Right lobe of liver (tissue), 6 donors: Measurements from ENCODE around the gene FADS6. TPM values are rescaled to one million over a fixed set of nuclear protein-coding genes. Genes with fewer than 3 reads are reported as not detected.
"Not testable (repeated sequence)": the region's sequence is repeated elsewhere in the genome, so short reads cannot be mapped to it uniquely, and the experiment has no call there.

Experiments
- ATAC-seq, 4 donors: fragments of 200-7000 bp; cut with Tn5 transposase; one replicate each; pipeline ENCODE4 v1.9.1; 2020; ENCODE audit warnings: mild to moderate bottlenecking in 4 of 4, moderate library complexity in 4 of 4
- DNase-seq, 3 donors: peaks; one replicate each; pipeline ENCODE4 v3.0.0-alpha.2; 2020
- H3K27ac ChIP-seq, 3 donors: fragments of 200-600 bp; one replicate each; pipeline ENCODE4 v1.8.0; 2022
- H3K27me3 ChIP-seq, 2 donors: fragments of 200-600 bp; one replicate each; pipeline ENCODE4 v1.8.0; 2022
- H3K36me3 ChIP-seq, 4 donors: fragments of 200-600 bp; sonication (generic) in 1 of 4; one replicate each; pipeline versions ENCODE4 v1.5.1 to v1.8.0; 2017 to 2022; ENCODE audit warnings: control low read depth in 1 of 4
- H3K4me1 ChIP-seq, 4 donors: fragments of 200-600 bp; sonication (generic) in 1 of 4; one replicate each; pipeline versions ENCODE4 v1.5.1 to v1.8.0; 2017 to 2022; ENCODE audit warnings: control low read depth in 1 of 4
- H3K4me3 ChIP-seq, 3 donors: fragments of 200-600 bp; one replicate each; pipeline ENCODE4 v1.8.0; 2022
- H3K9me3 ChIP-seq, 4 donors: fragments of 200-600 bp; sonication (generic) in 1 of 4; one replicate each; pipeline versions ENCODE4 v1.5.1 to v1.8.0; 2017 to 2022; ENCODE audit warnings: control low read depth in 1 of 4
- POLR2A ChIP-seq: fragments of 450-650 bp; IDR thresholded peaks from one replicate; pipeline ENCODE4 v1.6.1; 2017; ENCODE audit warnings: antibody characterized with exemption, mild to moderate bottlenecking
- WGBS: methylation state at CpG from one replicate; pipeline ENCODE4 v1.1.6; 2018; ENCODE audit warnings: low coverage, low lambda C conversion rate; ENCODE audit not compliant: insufficient coverage; ENCODE audit errors: missing lambda C conversion rate; 5-methylcytosine and 5-hydroxymethylcytosine counted together
- intact Hi-C, 2 donors: fragments of 100-400 bp; cut with DNase I; formaldehyde crosslinking; loops; one replicate each; pipeline versions ENCODE4 v1.11.2 to v1.14.1; 2022
- total RNA-seq, 6 experiments: library from RNA; depleted of rRNA in 2 of 6; stranded (reverse); fragments of >200 nt in 2 of 6; fragmentation: NEBNext Ultra II Directional in 3 of 6; extraction: Animal tissue kit (Norgen Biotek cat#: 25700) in 3 of 6; gene quantifications; one replicate each; pipeline versions ENCODE4 v1.1.0 to v1.2.4, GENCODE V29; 2016 to 2023
- TF ChIP-seq, protein P1 (sequence below), 4 donors: fragments of 200-600 bp in 3 of 4; fragments of 450-650 bp in 1 of 4; IDR thresholded peaks; one replicate each; pipeline versions ENCODE4 v1.5.1 to v1.8.0; 2016 to 2022; ENCODE audit warnings: antibody characterized with exemption in 4 of 4, mild to moderate bottlenecking in 2 of 4
- donor health status: DM: no; HTN: yes; CAD: no.
- donor health status: DM: no; HTN: no; CAD: no.
- donor health status: DM: no; HTN: no; CAD: no.
- donor health status: DM: no; HTN: yes; CAD: no.
- donor health status: DM: no; HTN: yes; CAD: no.

Gene FADS6
- total RNA-seq, 6 experiments from 2014 or later, result 2.1 to 6.1 (median 3.7) TPM

- H3K27ac ChIP-seq, result no peak overlapping the region
- H3K36me3 ChIP-seq, result no peaks in the 10 kb centered on the region
- WGBS, result no CpG with 5 or more reads among the region's 34 CpGs
- no peak overlapping the region for H3K4me3 ChIP-seq
- no peaks in the 10 kb centered on the region for H3K9me3 ChIP-seq
- no peak for TF ChIP-seq POLR2A
- TF ChIP-seq, protein P1, sequence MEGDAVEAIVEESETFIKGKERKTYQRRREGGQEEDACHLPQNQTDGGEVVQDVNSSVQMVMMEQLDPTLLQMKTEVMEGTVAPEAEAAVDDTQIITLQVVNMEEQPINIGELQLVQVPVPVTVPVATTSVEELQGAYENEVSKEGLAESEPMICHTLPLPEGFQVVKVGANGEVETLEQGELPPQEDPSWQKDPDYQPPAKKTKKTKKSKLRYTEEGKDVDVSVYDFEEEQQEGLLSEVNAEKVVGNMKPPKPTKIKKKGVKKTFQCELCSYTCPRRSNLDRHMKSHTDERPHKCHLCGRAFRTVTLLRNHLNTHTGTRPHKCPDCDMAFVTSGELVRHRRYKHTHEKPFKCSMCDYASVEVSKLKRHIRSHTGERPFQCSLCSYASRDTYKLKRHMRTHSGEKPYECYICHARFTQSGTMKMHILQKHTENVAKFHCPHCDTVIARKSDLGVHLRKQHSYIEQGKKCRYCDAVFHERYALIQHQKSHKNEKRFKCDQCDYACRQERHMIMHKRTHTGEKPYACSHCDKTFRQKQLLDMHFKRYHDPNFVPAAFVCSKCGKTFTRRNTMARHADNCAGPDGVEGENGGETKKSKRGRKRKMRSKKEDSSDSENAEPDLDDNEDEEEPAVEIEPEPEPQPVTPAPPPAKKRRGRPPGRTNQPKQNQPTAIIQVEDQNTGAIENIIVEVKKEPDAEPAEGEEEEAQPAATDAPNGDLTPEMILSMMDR (IDR thresholded peaks at IDR 0.05), result no peak
- DNase-seq, result no peak
- no peaks in the 10 kb centered on the region for H3K4me1 ChIP-seq
- no peak for ATAC-seq
- intact Hi-C loops, result no loop called here
- no peaks in the 10 kb centered on the region for H3K27me3 ChIP-seq
Observed at GRCh38 chr17:74907012-74907411, 13.6 kb upstream of the FADS6 start.

DNA sequence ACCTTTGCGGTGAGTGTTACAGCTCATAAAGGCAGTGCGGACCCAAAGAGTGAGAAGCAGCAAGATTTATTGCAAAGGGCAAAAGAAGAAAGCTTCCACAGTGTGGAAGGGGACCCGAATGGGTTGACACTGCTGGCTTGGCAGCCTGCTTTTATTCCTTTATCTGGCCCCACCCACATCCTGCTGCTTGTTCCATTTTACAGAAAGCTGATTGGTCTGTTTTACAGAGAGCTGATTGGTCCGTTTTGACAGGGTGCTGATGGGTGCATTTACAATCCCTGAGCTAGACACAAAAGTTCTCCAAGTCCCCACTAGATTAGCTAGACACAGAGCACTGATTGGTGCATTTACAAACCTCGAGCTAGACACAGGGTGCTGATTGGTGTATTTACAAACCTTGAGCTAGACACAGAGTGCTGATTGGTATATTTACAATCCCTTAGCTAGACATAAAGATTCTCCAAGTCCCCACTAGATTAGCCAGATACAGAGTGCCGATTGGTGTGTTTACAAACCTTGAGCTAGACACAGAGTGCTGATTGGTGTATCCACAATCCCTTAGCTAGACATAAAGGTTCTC lies 12.9 kb upstream of the FADS6 start:
- H3K4me3 ChIP-seq, H3K36me3 ChIP-seq, intact Hi-C loops, H3K4me1 ChIP-seq, H3K27ac ChIP-seq, DNase-seq, ATAC-seq, H3K9me3 ChIP-seq, H3K27me3 ChIP-seq: not testable (repeated sequence)
- 67% methylated on average over 5 of the region's 6 CpGs for WGBS

DNA sequence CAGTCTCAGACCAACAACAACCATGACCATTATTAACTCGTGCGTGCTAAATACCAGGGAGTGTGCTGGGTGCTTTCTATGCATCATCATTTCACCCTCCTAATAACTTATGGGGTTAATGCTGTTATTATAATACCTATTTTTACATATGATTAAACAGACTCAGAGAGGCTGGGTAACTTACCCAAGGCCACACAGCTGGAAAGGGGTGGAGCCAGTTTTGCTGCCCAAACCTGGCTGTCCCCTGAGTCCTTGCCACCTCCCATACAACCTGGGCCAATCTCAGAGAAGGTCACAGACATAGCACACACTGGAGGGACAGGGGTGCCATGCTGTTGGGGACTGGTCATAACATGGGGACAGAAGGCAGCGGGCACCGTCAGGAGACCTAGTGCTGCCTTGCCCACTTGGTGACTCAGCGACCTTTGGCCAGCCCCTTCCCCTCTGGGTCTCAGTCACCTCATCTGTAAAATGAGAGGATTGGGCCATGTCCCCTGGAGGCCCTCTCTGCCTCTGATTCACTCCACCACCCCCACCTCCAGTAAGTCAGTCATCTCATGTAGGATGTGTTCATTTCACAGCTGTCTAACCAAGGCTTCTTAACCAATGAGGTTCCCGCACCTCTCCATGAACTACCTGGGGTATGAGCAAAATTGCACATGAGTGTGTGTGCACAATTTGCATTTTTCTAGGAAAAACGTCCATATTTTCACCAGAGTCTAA lies 11.4 kb upstream of the FADS6 start:
- no peak for TF ChIP-seq POLR2A
- TF ChIP-seq, protein P1 (IDR thresholded peaks at IDR 0.05), result no peak
- ATAC-seq (peak in 1 of 4 donors; percentile 36), DNase-seq (no peak)
- Histone ChIP-seq H3K27ac (no peak overlapping the region), H3K4me3 (no peak overlapping the region), H3K36me3 (no peaks in the 10 kb centered on the region), H3K9me3 (no peaks in the 10 kb centered on the region), H3K27me3 (no peaks in the 10 kb centered on the region), H3K4me1 (no peaks in the 10 kb centered on the region)
- WGBS, result 56% methylated on average over 6 of the region's 7 CpGs
- intact Hi-C loops, result no loop called here

DNA sequence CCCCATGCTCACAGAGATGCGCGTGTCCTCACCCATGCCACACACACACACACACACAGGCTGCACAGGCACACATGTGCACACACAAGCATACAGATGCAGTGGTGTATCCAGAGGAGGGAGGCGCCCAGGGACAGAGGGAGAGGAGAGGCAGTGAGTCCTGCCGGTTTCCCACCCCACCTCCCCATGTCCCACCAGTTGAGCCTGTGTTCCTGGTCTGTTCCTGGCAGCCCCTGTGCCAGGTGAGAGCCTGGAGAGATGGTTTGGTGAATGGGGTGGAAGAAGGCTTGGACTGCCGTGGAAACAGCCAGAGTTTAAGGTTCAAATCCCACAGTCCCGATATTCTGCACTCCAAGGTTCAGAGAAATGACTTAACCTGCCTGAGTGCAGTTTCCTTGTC lies 10.2 kb upstream of the FADS6 start:
- Histone ChIP-seq H3K36me3 (no peaks in the 10 kb centered on the region), H3K27me3 (no peaks in the 10 kb centered on the region), H3K4me3 (no peak overlapping the region), H3K4me1 (no peaks in the 10 kb centered on the region), H3K27ac (no peak overlapping the region), H3K9me3 (no peaks in the 10 kb centered on the region)
- TF ChIP-seq, protein P1 (IDR thresholded peaks at IDR 0.05), result no peak
- no peak for TF ChIP-seq POLR2A
- DNase-seq (no peak), ATAC-seq (peak in 1 of 4 donors; percentile 25)
- intact Hi-C loops, result no loop called here
- 40% methylated on average over 5 of the region's 6 CpGs for WGBS

DNA sequence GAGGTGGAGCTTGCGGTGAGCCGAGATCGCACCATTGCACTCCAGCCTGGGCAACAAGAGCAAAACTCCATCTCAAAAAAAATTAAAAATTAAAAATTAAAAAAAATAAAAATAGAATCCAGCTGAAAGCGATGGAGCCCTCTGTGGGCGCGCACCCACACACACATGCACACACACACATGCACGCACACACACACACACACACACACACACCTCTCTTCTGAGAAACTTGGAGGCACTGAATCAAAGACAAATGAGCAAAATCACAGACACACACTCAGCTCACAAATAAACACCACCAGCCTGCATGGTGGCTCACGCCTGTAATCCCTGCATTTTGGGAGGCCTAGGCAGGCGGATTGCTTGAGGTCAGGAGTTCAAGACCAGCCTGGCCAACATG lies 9.6 kb upstream of the FADS6 start:
- WGBS, result 76% methylated on average over 8 of the region's 9 CpGs
- Histone ChIP-seq H3K4me3 (no peak overlapping the region), H3K27me3 (no peaks in the 10 kb centered on the region), H3K36me3 (no peaks in the 10 kb centered on the region), H3K27ac (no peak overlapping the region), H3K4me1 (no peaks in the 10 kb centered on the region), H3K9me3 (no peaks in the 10 kb centered on the region)
- ATAC-seq, result no peak
- no peak for DNase-seq
- no peak for TF ChIP-seq POLR2A
- TF ChIP-seq, protein P1 (IDR thresholded peaks at IDR 0.05), result no peak
- intact Hi-C loops, result no loop called here
